ENCODE results near the gene MRM1.

DNA sequence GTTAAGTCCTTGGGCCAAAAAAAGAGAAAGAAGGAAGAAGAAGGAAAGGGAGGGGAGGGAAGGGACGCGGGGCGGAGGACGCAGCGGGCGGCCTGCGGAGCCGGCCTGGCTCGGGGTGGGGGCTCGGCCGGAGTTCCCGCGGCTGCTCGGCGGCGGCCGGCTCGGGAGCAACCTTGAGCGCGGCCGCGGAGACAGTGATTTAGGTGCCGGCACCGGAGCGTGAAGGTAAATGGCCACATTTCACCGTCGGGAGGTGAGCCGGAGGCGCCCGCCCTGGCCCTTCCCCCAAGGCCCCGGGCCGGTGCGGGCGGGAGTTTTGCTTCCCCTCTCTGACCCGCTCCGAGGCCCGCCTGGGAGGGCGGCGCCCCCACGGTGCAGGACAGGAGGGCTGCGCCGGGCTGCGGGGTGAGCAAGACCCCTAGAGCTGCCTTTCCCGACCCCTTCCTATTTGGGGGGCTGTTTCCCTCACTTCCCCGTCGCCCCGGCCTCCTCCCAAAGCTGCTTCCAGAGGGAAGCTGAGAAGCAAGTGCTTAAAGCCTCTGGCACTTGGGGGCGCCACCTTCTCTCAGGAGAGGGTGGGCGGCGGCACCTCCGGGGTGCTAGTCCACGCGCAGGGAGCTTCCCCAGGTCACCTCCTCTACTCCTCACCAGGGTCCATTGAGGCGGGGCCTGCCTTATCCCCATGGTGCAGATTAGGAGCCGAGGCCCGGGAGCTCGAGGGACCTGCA is 56.5 kb downstream of the MRM1 start:
- TF ChIP-seq YY1 (IDR thresholded peaks at IDR 0.05; ENCODE audit: insufficient read depth, insufficient read length) (no peak), SUZ12 (IDR thresholded peaks at IDR 0.05; ENCODE audit: extremely low read depth, insufficient read depth, insufficient read length) (no peak)

Data from NT2/D1 (cell line).